ENCODE measurements around the gene RND3.

DNA sequence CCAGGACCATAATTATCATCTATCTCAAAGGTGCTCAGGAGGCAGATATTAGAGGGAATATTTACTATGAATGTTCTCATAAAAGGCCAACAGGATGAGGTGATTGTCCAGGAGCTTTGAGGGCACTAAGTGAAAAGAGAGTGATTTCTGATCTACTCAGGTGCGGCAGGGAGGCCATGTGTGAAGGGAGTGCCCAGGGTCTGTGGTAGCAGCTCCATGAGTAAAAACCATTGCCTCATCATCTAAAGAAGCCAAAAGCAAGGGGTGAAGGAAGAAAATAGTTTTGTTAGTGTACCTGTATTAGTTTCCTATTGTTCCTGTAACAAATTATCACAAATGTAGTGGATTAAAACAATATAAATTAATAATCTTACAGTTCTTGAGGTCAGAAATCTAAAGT lies 22.5 kb downstream of the RND3 start:
- TF ChIP-seq RXRA (CRISPR knock-in tag; IDR thresholded peaks at IDR 0.05) (no peak), ASH2L (IDR thresholded peaks at IDR 0.05; ENCODE audit: insufficient read length, low read depth, low read length) (no peak), RFX3 (CRISPR knock-in tag; IDR thresholded peaks at IDR 0.05) (no peak)
- TF ChIP-seq, protein P1, sequence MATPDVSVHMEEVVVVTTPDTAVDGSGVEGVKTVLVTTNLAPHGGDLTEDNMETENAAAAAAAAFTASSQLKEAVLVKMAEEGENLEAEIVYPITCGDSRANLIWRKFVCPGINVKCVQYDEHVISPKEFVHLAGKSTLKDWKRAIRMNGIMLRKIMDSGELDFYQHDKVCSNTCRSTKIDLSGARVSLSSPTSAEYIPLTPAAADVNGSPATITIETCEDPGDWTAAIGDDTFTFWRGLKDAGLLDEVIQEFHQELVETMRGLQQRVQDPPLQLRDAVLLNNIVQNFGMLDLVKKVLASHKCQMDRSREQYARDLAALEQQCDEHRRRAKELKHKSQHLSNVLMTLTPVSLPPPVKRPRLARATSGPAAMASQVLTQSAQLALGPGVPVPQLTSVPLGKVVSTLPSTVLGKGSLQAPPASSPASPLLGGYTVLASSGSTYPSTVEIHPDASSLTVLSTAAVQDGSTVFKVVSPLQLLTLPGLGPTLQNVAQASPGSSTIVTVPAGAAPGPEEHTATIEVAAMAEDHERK (CRISPR knock-in tag; IDR thresholded peaks at IDR 0.05; ENCODE audit: low read depth): no peak

Data from HepG2 (cell line).